ENCODE data around the gene ASIC3.

Gene ASIC3

DNA sequence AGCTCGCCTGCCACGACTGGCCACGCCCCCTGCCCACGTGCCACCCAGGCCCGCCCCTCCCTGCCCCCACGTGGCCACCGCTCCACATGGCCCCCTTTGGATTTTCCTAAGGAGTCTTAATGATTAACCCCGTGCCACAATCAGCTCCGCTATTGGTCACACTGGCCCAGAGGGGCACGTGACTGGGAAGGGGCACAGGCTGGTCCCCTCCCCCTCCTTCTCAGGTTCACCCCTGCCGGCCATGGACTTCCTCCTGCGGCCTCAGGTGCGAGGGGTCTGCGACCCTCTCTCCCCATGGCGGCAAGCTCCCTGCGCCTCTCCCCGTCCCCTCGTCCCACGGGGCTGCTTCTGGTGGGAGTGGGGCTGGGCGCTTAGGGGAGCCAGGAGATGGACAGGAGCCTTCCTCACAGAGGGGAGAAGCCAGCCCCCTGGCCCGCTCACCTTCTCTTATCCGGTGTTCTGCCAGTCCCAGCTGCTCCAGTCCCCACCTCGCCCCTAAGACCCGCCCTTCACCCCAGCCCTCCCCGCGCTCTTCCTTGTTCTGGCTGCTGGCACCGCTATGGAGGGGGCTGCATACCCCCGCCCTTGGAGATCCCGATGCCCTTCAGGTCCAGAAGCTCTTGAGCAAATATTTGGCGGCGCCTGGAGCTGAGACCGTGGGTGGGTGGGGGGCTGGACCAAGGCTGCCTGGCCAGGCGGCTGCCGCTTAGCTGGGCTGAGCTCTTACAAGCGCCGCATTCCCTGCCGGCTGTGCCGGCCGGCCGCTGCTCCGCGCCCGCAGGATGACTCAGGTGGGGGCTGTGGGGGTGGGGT, 14.3 kb downstream of the ASIC3 start:
- CTCF ChIA-PET: interaction anchor here (0.8 to 2.5 kb wide), 3 partner anchors 14 to 49 kb away, joined by 4 to 7 read pairs (median 4); no protein-coding TSS in a partner anchor
- no peak for DNase-seq (ENCODE audit: extremely low spot score)
- POLR2A ChIA-PET: interaction anchor here (0.6 kb wide), 1 partner anchor 23 kb away, joined by 3 read pairs; the partner anchor contains the start of gene AGAP3
- TF ChIP-seq, protein P1, sequence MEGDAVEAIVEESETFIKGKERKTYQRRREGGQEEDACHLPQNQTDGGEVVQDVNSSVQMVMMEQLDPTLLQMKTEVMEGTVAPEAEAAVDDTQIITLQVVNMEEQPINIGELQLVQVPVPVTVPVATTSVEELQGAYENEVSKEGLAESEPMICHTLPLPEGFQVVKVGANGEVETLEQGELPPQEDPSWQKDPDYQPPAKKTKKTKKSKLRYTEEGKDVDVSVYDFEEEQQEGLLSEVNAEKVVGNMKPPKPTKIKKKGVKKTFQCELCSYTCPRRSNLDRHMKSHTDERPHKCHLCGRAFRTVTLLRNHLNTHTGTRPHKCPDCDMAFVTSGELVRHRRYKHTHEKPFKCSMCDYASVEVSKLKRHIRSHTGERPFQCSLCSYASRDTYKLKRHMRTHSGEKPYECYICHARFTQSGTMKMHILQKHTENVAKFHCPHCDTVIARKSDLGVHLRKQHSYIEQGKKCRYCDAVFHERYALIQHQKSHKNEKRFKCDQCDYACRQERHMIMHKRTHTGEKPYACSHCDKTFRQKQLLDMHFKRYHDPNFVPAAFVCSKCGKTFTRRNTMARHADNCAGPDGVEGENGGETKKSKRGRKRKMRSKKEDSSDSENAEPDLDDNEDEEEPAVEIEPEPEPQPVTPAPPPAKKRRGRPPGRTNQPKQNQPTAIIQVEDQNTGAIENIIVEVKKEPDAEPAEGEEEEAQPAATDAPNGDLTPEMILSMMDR (IDR thresholded peaks at IDR 0.05; ENCODE audit: control extremely low read depth, extremely low read depth, low read depth, missing control alignments): no peak

DNA sequence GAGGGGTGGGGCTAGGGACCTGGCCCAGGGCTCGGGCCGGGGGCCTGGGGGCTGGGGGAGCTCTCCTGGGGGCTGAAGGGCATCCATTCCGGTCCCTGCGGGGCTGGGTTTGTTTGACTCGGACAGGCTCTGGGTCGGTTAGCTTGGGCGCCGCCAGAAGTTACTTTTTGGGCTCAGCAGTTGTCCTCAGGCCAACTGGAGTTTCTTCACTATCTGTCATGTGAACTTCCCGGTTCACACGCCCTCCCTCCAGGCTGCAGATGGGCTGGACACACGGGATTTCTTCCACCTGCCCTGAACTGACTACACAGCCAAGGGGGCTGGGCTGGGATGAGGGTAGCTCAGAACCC, 14.9 kb downstream of the ASIC3 start:
- POLR2A ChIA-PET: no interaction called here
- CTCF ChIA-PET: interaction anchor here (2.5 kb wide), 1 partner anchor 13 kb away, joined by 7 read pairs; no protein-coding TSS in a partner anchor
- DNase-seq (ENCODE audit: extremely low spot score): no peak
- TF ChIP-seq, protein P1 (IDR thresholded peaks at IDR 0.05; ENCODE audit: control extremely low read depth, extremely low read depth, low read depth, missing control alignments): no peak

DNA sequence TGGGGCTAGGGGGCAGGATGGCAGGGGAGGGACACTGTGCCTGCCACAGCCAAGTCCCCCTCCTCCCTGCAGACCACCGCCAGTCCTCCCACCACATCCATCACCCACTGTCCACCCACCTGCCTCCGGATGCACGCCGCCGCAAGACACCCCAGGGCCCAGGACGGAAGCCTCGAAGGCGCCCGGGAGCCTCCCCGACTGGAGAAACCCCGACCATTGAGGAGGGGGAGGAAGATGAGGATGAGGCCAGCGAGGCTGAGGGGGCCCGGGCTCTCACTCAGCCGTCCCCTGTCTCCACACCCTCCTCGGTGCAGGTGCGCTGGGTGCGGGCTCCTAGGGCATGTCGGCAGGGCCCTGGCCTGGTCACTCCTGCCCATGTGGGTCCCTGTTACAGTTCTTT, 16.1 kb downstream of the ASIC3 start:
- ChIA-PET POLR2A (no interaction called here), CTCF (no interaction called here)
- no peak for DNase-seq (ENCODE audit: extremely low spot score)
- TF ChIP-seq, protein P1 (IDR thresholded peaks at IDR 0.05; ENCODE audit: control extremely low read depth, extremely low read depth, low read depth, missing control alignments): no peak

DNA sequence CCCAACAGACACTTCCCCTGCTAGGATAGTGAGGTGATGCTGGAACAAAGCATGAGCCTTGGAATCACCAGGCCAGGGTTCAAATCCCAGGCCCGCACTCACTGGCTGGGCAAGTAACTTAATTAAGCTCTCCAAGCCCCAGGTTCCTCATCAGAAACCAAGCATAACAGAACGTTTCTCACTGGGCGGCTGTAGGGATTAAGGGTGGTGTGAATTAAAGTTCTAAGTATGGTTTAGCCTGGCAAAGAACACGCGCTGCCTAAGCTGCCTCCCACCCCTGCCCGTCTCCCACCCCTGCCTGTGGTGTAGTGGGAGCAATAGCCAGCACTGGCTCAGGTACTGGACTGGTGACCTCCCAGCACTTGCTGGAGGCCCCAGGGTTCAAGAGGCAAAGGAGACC, 16.7 kb downstream of the ASIC3 start:
- ChIA-PET CTCF (no interaction called here), POLR2A (no interaction called here)
- no peak for DNase-seq (ENCODE audit: extremely low spot score)
- TF ChIP-seq, protein P1 (IDR thresholded peaks at IDR 0.05; ENCODE audit: control extremely low read depth, extremely low read depth, low read depth, missing control alignments): no peak

DNA sequence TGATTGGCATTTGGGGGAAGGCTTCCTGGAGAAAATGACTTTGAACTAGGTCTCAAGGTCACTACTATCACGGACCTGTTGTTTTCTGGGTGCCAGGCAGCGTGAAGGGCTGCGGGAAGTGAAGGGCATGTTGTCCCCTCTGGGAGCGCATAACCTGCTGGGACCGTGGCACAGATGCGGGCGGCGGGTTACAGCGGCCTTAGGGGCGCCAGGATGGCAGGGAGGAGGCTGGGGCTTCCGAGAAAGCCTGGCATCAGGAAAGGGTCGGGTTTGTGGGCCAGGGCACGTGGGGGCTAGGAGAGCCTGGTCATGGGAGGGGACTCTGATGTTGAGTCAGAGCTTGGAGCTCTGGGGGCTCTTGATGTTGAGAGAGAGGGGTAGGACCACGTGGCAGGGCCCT, 17.2 kb downstream of the ASIC3 start:
- TF ChIP-seq, protein P1 (IDR thresholded peaks at IDR 0.05; ENCODE audit: control extremely low read depth, extremely low read depth, low read depth, missing control alignments): no peak
- ChIA-PET CTCF (no interaction called here), POLR2A (interaction anchor here (0.6 kb wide), 1 partner anchor 1066 kb away, joined by 3 read pairs; no protein-coding TSS in a partner anchor)
- DNase-seq (ENCODE audit: extremely low spot score): no peak

DNA sequence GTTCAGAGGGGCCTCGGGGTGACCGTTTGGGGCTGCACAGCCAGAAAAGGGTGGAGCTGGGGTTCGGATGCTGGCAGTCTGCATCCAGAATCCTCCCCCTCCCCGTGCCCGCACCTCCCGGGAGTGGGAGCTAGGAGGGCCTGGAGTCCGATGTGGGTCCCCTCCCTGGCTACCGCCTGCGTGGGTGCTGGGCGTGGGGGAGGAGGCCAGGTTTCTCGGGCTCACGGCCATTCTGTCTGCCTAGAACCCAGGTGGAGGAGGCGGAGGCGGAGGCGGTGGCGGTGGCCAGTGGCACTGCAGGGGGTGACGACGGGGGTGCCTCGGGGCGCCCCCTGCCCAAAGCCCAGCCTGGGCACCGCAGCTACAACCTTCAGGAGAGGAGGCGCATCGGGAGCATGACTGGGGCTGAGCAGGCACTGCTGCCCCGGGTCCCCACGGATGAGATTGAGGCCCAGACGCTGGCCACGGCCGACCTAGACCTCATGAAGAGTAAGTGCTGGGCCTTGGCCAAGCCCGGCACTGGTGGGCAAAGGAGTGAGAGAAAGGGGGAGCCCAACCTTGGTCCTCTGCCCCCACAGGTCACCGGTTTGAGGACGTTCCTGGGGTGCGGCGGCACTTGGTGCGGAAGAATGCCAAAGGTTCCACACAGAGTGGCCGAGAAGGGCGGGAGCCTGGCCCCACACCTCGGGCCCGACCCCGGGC, 18.1 kb downstream of the ASIC3 start:
- DNase-seq (ENCODE audit: extremely low spot score): no peak
- TF ChIP-seq, protein P1 (IDR thresholded peaks at IDR 0.05; ENCODE audit: control extremely low read depth, extremely low read depth, low read depth, missing control alignments): no peak
- ChIA-PET POLR2A (interaction anchor here (0.6 kb wide), 1 partner anchor 1065 kb away, joined by 3 read pairs; no protein-coding TSS in a partner anchor), CTCF (interaction anchor here (0.8 to 1.5 kb wide), 3 partner anchors 10 to 58 kb away, joined by 3 to 4 read pairs (median 4); no protein-coding TSS in a partner anchor)

Data from GM10248 (cell line).